BLaER1 treated with 17β-estradiol and CSF1 and Interleukin-3, amounts not matched to agents 10 nM and 100 nM (cell line): ENCODE measurements around the gene PPP2R3B.
"Not testable (repeated sequence)": the region's sequence is repeated elsewhere in the genome, so short reads cannot be mapped to it uniquely, and the experiment has no call there.

ENCODE experiments used
- H3K27ac ChIP-seq, 11 experiments: shearing (Covaris generic); formaldehyde crosslinking; 2 replicates each; pipeline ENCODE4 v1.8.1; 2022
- H3K27me3 ChIP-seq, 11 experiments: shearing (Covaris generic); formaldehyde crosslinking; 2 replicates each; pipeline ENCODE4 v1.8.1; 2022
- H3K36me3 ChIP-seq, 11 experiments: shearing (Covaris generic); formaldehyde crosslinking; 2 replicates each; pipeline ENCODE4 v1.8.1; 2022
- H3K4me1 ChIP-seq, 10 experiments: shearing (Covaris generic); formaldehyde crosslinking; 2 replicates each; pipeline ENCODE4 v1.8.1; 2022
- H3K4me2 ChIP-seq, 11 experiments: shearing (Covaris generic); formaldehyde crosslinking; 2 replicates each; pipeline ENCODE4 v1.8.1; 2022
- H3K4me3 ChIP-seq, 10 experiments: shearing (Covaris generic); formaldehyde crosslinking; 2 replicates each; pipeline ENCODE4 v1.8.1; 2022
- H3K9ac ChIP-seq, 11 experiments: shearing (Covaris generic); formaldehyde crosslinking; 2 replicates each; pipeline ENCODE4 v1.8.1; 2022
- H3K9me3 ChIP-seq, 11 experiments: shearing (Covaris generic); formaldehyde crosslinking; replicated peaks in 1 of 11; 2 replicates each; pipeline ENCODE4 v1.8.1; 2022
- H4K20me1 ChIP-seq, 11 experiments: shearing (Covaris generic); formaldehyde crosslinking; 2 replicates each; pipeline ENCODE4 v1.8.1; 2022
- Cebpa-rat ChIP-seq, 11 experiments: shearing (Covaris generic); IDR thresholded peaks; 2 replicates each; pipeline ENCODE4 v1.8.1; 2022

PPP2R3B gene

DNA sequence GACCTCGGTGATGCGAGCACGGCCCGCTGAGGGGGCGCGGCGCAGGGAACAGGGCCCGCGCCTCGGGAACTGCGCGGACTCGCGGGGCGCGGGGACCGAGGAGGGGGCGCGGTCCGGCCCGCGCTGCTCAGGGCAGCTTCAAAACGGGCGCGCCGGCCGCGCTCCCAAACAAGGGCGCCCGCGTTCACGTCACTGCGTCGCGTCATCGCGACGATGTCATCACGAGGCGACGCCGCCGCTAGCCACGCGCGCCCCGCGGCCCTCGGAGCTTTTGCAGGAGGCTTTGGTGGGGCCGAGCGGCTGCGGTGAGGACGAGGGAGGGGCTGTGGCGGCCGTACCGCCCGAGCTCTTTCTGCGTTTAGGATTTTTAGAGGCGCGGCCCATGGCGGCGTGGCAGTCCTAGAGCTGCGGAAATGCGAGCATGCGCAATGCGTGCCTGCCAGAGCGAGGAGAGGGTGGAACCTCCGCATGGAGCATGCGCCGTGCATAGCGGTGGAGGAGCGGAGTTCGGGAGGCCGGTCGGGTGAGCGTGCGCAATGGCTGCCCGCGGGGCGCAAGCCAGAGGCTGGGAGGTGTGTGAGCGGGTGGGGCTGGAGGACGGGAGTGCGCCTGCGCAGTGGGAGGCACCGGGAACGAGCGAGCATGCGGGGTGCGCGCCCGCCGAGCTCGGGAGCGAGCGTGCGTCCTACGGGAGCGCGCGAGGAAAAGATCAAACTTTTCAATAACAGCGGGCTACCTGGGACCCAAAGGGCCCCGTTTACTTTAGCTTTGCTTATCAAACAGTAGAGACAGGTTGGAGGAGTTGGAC is at the start of gene PPP2R3B:
Gene PPP2R3B, minus strand, starts transcription at position 140 of the 808 bp plus-strand sequence. CDS start 216 bp downstream, outside the sequence.
- no peaks in the 10 kb centered on the region for H3K9me3 ChIP-seq

DNA sequence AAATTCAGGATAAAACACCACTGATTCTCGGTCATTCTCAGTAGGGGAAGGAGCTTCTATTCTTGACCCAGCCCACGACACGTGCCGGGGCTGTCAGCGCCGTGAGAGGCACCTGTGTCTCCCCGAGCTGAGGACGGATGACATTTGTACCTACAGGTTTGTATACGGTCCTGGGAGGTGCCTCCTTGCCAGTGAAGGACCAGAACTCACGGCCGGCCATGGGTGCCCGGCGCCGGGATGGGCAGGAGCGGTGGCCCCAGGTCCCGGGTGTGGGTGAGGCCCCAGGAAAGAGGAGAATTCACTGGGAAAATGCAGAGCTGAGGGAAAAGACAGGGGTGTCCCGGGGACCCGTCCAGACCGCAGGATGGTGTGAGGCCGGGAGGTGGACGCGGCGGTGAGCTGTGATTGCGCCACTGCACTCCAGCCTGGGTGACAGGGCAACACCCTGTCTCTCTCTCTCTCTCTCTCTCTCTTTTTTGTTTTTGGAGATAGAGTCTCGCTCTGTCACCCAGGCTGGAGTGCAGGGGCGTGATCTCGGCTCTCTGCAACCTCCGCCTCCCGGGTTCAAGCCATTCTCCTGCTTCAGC is 48.9 kb upstream of the PPP2R3B start:
- Histone ChIP-seq H3K27ac (no peak overlapping the region), H3K36me3 (no peaks in the 10 kb centered on the region), H3K27me3 (peaks cover 0 to 12% (median 6%) of the 10 kb centered on the region in 11 experiments; a peak in 12 of 22 replicates), H4K20me1 (no peaks in the 10 kb centered on the region), H3K9ac (no peak overlapping the region), H3K4me2 (no peak overlapping the region), H3K4me1 (peaks cover 5 to 12% (median 7%) of the 10 kb centered on the region in 10 experiments; a peak in 17 of 20 replicates), H3K4me3 (no peak overlapping the region), H3K9me3 (no peaks in the 10 kb centered on the region)
- TF ChIP-seq Cebpa-rat (IDR thresholded peaks at IDR 0.05): 0 out of 22 replicates have a peak, but pooled peaks of 1 of the 11 experiments have one; percentile 11

More for the DNA sequence above, at the start of gene PPP2R3B:
- peak within 1 kb of the TSS; percentile 83 to 96 (median 93) for H3K4me2 ChIP-seq
- H3K4me3 ChIP-seq: peak within 1 kb of the TSS; percentile 83 to 97 (median 94)
- peaks cover 5 to 27% (median 14%) of the 10 kb centered on the region in 10 experiments; a peak in 18 of 20 replicates for H3K4me1 ChIP-seq
- peaks cover 0 to 7% (median 0%) of the 10 kb centered on the region in 11 experiments; a peak in 1 of 22 replicates for H3K36me3 ChIP-seq
- peak within 1 kb of the TSS; percentile 96 to 100 (median 99) for H3K27ac ChIP-seq
- H4K20me1 ChIP-seq: 0 out of 22 replicates have a peak, but pooled peaks cover 0 to under 1% (median 0%) of the 10 kb centered on the region in 11 experiments
- no peak for TF ChIP-seq Cebpa-rat (IDR thresholded peaks at IDR 0.05)
- peak within 1 kb of the TSS; percentile 93 to 100 (median 99) for H3K9ac ChIP-seq
- no peaks in the 10 kb centered on the region for H3K27me3 ChIP-seq

DNA sequence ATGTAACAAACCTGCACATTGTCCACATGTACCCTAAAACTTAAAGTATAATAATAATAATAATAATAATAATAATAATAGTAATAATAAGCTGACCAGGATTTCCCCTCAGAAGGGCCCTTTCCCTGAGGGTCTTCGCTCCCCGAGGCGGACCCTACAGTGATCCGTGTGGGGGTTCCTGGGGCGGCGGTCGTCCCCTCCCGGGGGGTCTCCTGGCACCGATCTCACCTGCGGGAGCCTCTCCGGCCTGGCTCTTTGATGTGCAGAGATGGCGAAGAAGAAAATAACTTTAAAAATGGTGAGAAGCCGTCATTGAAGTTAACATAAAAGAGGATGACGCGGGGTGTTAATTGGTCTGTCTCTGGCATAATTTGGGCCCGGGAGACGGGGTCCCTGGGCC is 48.2 kb upstream of the PPP2R3B start:
- H3K4me2 ChIP-seq: no peak overlapping the region
- no peak overlapping the region for H3K27ac ChIP-seq
- peaks cover 0 to 12% (median 6%) of the 10 kb centered on the region in 11 experiments; a peak in 12 of 22 replicates for H3K27me3 ChIP-seq
- no peak for TF ChIP-seq Cebpa-rat (IDR thresholded peaks at IDR 0.05)
- peaks cover 5 to 12% (median 7%) of the 10 kb centered on the region in 10 experiments; a peak in 17 of 20 replicates for H3K4me1 ChIP-seq
- no peaks in the 10 kb centered on the region for H4K20me1 ChIP-seq
- H3K9me3 ChIP-seq: no peaks in the 10 kb centered on the region
- H3K4me3 ChIP-seq: no peak overlapping the region
- H3K9ac ChIP-seq: no peak overlapping the region
- no peaks in the 10 kb centered on the region for H3K36me3 ChIP-seq

GRCh38 chrX:433771-434170 is 47.1 kb upstream of the PPP2R3B start:
- TF ChIP-seq Cebpa-rat (IDR thresholded peaks at IDR 0.05): no peak

GRCh38 chrX:432666-433065 is 46.0 kb upstream of the PPP2R3B start:
- H3K27me3 ChIP-seq: peaks cover 14 to 22% (median 19%) of the 10 kb centered on the region in 11 experiments
- not testable (repeated sequence) for H3K27ac ChIP-seq, H3K4me3 ChIP-seq, H3K4me2 ChIP-seq, H3K36me3 ChIP-seq, H3K4me1 ChIP-seq, H3K9ac ChIP-seq, H4K20me1 ChIP-seq, H3K9me3 ChIP-seq

More at GRCh38 chrX:433771-434170, 47.1 kb upstream of the PPP2R3B start:
- Histone ChIP-seq H3K36me3 (no peaks in the 10 kb centered on the region), H3K27ac (no peak overlapping the region), H3K4me3 (no peak overlapping the region), H3K9me3 (no peaks in the 10 kb centered on the region), H4K20me1 (no peaks in the 10 kb centered on the region), H3K4me2 (no peak overlapping the region), H3K27me3 (peaks cover 7 to 20% (median 13%) of the 10 kb centered on the region in 11 experiments; a peak in 20 of 22 replicates), H3K9ac (no peak overlapping the region), H3K4me1 (peaks cover 5 to 11% (median 7%) of the 10 kb centered on the region in 10 experiments; a peak in 17 of 20 replicates)

DNA sequence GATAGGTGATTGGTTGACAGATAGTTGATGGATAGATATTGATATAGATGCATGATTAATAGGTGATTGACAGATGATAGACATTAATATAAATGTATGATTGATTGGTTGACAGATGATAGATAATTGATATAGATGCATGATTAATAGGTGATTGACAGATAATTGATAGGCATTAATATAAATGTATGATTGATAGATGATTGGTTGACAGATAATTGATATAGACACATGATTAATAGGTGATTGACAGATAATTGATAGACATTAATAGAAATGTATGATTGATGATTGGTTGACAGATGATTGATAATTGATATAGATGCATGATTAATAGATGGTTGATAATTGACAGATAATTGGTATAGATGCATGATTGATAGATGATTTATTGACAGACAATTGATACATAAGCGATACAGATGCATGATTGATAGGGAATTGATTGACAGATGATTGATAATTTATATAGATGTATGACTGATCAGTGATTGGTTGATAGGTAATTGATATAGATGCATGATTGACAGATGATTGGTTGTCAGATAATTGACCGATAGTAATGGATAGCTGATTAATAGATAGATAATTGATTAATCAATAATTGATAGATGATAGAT is 44.9 kb upstream of the PPP2R3B start:
- Histone ChIP-seq H3K9ac (no peak overlapping the region), H3K9me3 (no peaks in the 10 kb centered on the region), H3K4me1 (peaks cover 0 to 8% (median 2%) of the 10 kb centered on the region in 10 experiments; a peak in 5 of 20 replicates), H3K36me3 (no peaks in the 10 kb centered on the region), H3K27me3 (peaks cover 13 to 26% (median 21%) of the 10 kb centered on the region in 11 experiments), H4K20me1 (no peaks in the 10 kb centered on the region), H3K27ac (no peak overlapping the region), H3K4me2 (no peak overlapping the region), H3K4me3 (no peak overlapping the region)
- TF ChIP-seq Cebpa-rat (IDR thresholded peaks at IDR 0.05): no peak

- Histone ChIP-seq H3K27me3 (peaks cover 13 to 26% (median 21%) of the 10 kb centered on the region in 11 experiments), H3K9ac (no peak overlapping the region), H3K36me3 (no peaks in the 10 kb centered on the region), H3K4me3 (no peak overlapping the region), H4K20me1 (no peaks in the 10 kb centered on the region), H3K4me2 (no peak overlapping the region), H3K27ac (no peak overlapping the region), H3K9me3 (no peaks in the 10 kb centered on the region), H3K4me1 (peaks cover 0 to 8% (median 2%) of the 10 kb centered on the region in 10 experiments; a peak in 5 of 20 replicates)
- TF ChIP-seq Cebpa-rat (IDR thresholded peaks at IDR 0.05): no peak
These were observed 44.3 kb upstream of the PPP2R3B start for GRCh38 chrX:431056-431455.

DNA sequence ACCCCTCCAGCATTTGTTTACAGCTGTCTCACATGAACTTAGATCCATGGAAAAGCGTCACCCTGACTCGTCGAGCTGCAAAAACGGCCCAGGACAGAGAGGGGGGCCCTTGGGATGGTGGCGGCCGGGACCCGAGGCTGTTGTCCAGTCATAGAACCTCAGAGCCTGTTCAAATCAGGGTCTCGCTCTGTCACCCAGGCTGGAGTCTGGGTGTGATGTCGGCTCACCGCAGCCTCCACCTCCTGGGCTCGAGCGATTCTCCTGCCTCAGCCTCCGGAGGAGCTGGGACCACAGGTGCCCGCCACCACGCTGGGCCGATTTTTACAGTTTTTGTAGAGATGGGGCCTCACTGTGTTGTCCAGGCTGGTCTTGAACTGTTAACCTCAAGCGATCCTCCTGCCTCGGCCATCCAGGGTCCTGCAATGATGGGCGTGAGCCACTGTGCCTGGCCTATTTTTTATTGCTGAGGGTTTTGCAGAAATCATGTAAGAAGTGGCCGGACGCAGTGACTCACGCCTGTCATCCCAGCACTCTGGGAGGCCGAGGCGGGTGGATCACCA is 42.6 kb upstream of the PPP2R3B start:
- no peak overlapping the region for H3K27ac ChIP-seq
- H3K27me3 ChIP-seq: peaks cover 13 to 26% (median 21%) of the 10 kb centered on the region in 11 experiments
- no peak overlapping the region for H3K9ac ChIP-seq
- H3K4me3 ChIP-seq: no peak overlapping the region
- no peak overlapping the region for H3K4me2 ChIP-seq
- H3K4me1 ChIP-seq: peaks cover 0 to 8% (median 2%) of the 10 kb centered on the region in 10 experiments; a peak in 5 of 20 replicates
- no peaks in the 10 kb centered on the region for H3K36me3 ChIP-seq
- no peaks in the 10 kb centered on the region for H4K20me1 ChIP-seq
- H3K9me3 ChIP-seq: no peaks in the 10 kb centered on the region
- TF ChIP-seq Cebpa-rat (IDR thresholded peaks at IDR 0.05): no peak
